GM13977 (cell line): ENCODE measurements around the gene PAXX.

Experiments used
- DNase-seq: peaks from one replicate; pipeline ENCODE4 v3.0.0; 2012; ENCODE audit warnings: low spot score
- in situ Hi-C: fragments of 300-500 bp; cut with MboI; formaldehyde crosslinking; loops from one replicate; pipeline ENCODE4 v1.12.0; 2022; ENCODE audit warnings: low sequenced_read_pairs, low pct_unique_long_range_greater_than_20kb, mixed read lengths, inconsistent platforms; ENCODE audit not compliant: unreplicated experiment
- TF ChIP-seq, protein P1 (sequence below): IDR thresholded peaks from 2 replicates; pipeline ENCODE4 v1.5.1; 2012; ENCODE audit warnings: mild to moderate bottlenecking, control low read depth; ENCODE audit not compliant: insufficient read depth; ENCODE audit errors: extremely low read depth, missing control alignments

Gene PAXX

DNA sequence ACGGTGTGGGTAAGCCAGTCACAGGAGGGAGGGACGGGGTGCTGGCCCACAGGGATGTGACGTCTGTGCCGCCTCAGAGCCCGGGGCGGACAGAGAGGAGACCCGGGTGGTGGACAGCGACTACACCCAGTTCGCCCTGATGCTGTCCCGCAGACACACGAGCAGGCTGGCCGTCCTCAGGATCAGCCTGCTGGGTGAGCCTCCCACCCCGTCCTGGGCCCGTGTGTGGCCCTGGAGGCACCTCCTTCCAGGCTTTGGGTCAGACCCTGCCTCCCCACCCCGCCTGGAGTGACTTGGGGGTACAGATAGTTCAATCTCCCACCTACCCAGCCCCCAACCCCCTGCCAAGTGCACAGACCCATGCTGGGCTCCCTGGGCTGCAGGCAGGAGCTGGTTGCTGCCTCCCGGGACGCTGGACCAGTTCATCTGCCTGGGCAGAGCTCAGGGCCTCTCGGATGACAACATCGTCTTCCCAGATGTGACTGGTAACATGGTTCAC lies 38.4 kb upstream of the PAXX start:
- DNase-seq, result no peak
- in situ Hi-C loops, result no loop called here
- TF ChIP-seq, protein P1, sequence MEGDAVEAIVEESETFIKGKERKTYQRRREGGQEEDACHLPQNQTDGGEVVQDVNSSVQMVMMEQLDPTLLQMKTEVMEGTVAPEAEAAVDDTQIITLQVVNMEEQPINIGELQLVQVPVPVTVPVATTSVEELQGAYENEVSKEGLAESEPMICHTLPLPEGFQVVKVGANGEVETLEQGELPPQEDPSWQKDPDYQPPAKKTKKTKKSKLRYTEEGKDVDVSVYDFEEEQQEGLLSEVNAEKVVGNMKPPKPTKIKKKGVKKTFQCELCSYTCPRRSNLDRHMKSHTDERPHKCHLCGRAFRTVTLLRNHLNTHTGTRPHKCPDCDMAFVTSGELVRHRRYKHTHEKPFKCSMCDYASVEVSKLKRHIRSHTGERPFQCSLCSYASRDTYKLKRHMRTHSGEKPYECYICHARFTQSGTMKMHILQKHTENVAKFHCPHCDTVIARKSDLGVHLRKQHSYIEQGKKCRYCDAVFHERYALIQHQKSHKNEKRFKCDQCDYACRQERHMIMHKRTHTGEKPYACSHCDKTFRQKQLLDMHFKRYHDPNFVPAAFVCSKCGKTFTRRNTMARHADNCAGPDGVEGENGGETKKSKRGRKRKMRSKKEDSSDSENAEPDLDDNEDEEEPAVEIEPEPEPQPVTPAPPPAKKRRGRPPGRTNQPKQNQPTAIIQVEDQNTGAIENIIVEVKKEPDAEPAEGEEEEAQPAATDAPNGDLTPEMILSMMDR, result no peak

DNA sequence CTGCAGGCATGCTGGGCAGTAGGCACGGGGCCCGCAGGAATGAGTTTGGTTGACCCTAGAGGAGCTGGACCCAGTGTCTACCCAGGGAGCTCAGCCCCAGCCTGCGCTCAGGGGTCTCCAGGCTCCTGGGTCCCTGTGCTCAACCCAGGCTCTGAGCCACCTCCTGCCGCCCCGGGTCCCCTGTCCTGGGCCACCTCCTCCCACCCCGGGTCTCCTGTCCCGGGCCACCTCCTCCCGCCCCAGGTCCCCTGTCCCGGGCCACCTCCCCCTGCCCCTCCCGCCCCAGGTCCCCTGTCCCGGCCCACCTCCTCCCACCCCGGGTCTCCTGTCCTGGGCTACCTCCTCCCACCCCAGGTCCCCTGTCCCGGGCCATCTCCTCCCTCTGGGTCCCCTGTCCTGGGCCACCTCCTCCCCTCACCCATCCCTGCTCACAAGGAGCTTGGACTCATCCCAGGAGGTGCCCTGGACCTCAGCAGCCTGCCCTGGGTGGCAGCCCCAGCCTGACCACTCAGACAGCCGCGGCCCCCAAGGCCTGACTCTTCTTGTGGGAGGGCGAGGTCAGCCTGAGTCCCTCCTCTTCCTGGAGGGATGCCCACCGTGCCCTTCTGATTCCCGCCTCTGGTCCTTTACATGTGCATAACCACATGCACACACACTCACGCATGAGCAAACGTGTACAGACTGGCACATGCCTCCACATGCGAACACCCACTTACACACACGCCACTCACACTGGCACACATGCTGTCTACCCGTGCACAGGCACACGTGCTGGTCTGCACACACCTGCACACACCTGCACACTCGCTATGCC lies 37.7 kb upstream of the PAXX start:
- TF ChIP-seq, protein P1, result no peak
- no peak for DNase-seq
- in situ Hi-C loops, result no loop called here

DNA sequence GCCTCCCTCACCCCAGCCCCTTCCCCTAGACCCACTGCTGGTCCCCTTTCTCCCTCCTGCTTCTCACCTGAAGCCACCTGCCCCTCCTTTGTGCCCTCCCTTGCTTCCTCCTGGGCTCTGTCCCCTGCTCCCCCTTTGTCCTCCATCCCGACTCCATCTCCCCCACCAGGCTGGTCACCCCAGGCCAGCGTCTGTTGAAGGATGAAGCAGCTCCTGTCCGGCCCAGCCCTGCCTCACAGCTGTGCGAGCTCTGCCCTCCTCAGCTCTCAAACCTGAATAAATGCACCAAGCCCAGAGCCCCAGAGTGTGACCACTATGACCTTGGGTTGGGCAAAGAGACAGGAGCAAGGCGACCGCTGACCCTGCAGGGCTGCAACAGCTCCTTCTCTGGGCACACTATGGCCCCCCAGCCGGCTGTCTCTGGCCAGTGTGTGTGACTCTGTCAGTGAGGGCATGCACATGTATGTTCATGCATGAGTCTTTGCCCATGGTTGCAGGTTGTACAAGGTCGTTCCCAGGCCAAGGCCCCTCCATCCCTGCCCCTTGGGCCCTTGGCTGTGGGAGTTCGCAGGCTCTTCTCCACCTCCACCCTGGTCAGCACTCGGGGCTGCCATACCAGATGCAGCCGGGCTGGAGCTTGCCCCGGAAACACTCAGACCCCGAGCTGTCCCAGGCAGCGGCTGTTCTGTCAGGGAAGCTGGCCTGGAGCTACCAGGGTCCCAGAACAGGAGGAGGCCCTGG lies 36.9 kb upstream of the PAXX start:
- DNase-seq, result no peak
- TF ChIP-seq, protein P1, result no peak
- in situ Hi-C loops, result no loop called here

DNA sequence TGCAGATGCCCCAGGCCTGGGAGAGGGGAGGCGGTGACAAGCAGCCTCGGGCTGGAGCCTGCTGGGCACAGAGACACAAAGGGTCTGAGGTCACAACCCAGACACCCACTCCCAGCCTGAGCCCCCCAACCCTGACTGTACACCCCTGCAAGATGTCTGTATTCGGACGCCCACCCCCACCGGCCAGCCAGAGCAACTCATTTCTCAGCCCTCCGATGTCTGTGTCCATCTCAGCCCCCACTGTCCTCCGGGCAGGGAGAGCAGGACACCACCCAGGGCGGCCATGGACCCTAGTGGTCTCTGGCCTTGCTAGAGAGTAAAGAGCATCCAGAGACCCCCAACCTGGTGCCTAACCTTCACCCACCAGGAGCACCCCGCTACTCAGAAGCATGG lies 36.3 kb upstream of the PAXX start:
- in situ Hi-C loops, result no loop called here
- no peak for DNase-seq
- TF ChIP-seq, protein P1, result no peak

DNA sequence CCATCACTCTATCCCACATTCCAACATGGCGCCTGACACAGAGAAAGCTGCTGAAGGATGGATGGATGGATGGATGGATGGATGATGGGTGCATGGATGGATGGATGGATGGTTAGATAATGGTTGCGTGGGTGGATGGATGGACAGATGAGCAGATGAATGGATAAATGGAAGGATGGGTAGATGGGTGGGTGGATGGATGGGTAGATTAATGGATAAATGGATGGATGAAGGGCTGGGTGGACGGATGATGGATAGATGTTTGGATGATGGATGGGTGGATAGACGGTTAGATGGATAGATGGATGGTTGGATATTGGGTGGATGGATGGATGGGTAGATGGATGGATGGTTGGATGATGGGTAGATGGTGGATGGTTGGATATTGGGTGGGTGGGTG lies 35.6 kb upstream of the PAXX start:
- no peak for DNase-seq
- in situ Hi-C loops, result no loop called here
- TF ChIP-seq, protein P1, result no peak

DNA sequence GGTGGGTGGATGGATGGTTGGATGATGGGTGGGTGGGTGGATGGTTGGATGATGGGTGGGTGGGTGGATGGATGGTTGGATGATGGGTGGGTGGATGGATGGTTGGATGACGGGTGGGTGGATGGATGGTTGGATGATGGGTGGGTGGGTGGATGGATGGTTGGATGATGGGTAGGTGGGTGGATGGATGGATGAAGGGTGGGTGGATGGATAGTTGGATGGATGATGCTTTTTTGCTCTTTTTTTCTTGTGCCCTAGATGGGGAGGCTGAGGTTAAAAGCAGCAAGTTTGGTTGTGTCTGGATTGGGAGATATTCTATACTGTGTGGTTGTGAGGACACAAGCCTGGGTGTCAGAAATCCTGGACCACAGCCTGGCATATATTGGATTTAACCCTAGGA lies 34.8 kb upstream of the PAXX start:
- in situ Hi-C loops, result no loop called here
- TF ChIP-seq, protein P1, result no peak
- no peak for DNase-seq
